ENCODE data around the gene ZNF148.

ZNF148 gene

GRCh38 chr3:125194061-125194848 is 180.9 kb downstream of the ZNF148 start:
- DNase-seq (ENCODE audit: extremely low read depth in 1 of 2, low read depth in 1 of 2), result no peak

DNA sequence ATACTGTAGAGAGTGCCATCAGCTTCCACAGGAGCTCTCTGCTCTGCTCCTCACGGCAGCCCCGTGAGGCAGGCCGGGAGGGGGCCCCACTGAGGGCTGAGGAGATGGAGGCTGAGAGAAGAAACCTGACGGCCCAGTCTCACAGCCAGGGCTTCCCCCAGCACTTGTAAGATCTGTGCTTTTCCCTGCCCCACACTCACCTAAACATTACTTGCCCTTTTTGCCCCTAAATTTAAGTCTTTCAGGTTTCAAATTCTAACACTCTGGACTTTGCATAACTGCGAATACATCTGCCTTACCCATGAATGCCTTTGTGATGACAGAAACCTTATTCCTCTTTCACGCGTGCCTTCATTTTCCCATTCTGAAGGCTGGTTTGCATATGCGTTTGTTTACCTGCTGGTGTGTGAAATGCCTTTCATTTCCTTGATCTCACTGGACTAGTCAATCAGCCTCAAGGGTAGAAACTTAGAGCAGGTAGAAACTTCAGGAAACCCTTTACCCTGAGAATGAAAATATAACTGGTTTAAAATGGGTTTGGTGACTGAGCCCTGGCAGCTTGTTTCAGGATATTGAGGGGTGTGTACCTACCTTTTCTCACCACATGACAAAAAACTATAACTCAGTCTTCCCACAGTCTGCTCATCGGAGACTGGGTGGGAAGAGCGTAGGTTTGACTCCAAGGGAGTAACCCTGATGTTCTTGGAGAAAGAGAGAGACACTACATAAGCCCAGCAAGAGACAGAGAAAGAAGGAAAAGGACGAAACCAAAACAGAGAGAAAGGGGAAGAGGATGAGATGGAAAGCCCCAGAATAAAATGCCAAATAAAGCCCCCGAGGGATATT is 182.7 kb downstream of the ZNF148 start:
- DNase-seq (ENCODE audit: extremely low read depth in 1 of 2, low read depth in 1 of 2), result no peak

DNA sequence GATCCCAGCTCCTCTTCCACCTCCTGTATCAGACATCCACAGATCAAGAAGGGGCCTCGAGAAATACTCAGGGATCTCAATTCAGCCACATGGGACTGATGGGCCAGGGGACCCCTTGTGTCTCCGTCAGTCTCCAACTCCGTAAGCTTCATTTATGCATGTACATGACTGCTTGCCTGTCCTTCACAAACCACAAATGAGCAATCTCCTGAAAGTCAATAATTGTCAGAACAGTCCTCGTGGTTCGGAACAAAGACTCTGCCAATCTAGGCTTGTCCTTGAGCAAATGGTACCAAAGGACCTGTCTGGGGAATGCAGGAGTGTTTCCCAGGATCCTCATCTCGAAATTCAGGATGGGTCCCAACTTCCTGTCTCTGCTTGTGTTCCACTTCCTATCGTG is 183.4 kb downstream of the ZNF148 start:
- no peak for DNase-seq (ENCODE audit: extremely low read depth in 1 of 2, low read depth in 1 of 2)

- DNase-seq (ENCODE audit: extremely low read depth in 1 of 2, low read depth in 1 of 2), result no peak
Measured at GRCh38 chr3:125191256-125191655, 183.9 kb downstream of the ZNF148 start.

GRCh38 chr3:125190786-125191185 is 184.3 kb downstream of the ZNF148 start:
- DNase-seq (ENCODE audit: extremely low read depth in 1 of 2, low read depth in 1 of 2), result no peak

GRCh38 chr3:125189378-125190165 is 185.6 kb downstream of the ZNF148 start:
- DNase-seq (ENCODE audit: extremely low read depth in 1 of 2, low read depth in 1 of 2), result no peak

GRCh38 chr3:125188955-125189354 is 186.2 kb downstream of the ZNF148 start:
- DNase-seq (ENCODE audit: extremely low read depth in 1 of 2, low read depth in 1 of 2), result no peak

- no peak for DNase-seq (ENCODE audit: extremely low read depth in 1 of 2, low read depth in 1 of 2)
Measured at GRCh38 chr3:125187599-125187910, 187.6 kb downstream of the ZNF148 start.

GRCh38 chr3:125186800-125187598 is 188.1 kb downstream of the ZNF148 start:
- no peak for DNase-seq (ENCODE audit: extremely low read depth in 1 of 2, low read depth in 1 of 2)

GRCh38 chr3:125186261-125186787 is 188.8 kb downstream of the ZNF148 start:
- DNase-seq (ENCODE audit: extremely low read depth in 1 of 2, low read depth in 1 of 2), result no peak

- DNase-seq (ENCODE audit: extremely low read depth in 1 of 2, low read depth in 1 of 2), result no peak
Measured at GRCh38 chr3:125185805-125186204, 189.3 kb downstream of the ZNF148 start.

GRCh38 chr3:125179884-125180240 is 195.3 kb downstream of the ZNF148 start:
- no peak for DNase-seq (ENCODE audit: extremely low read depth in 1 of 2, low read depth in 1 of 2)

GRCh38 chr3:125179143-125179883 is 195.8 kb downstream of the ZNF148 start:
- DNase-seq (ENCODE audit: extremely low read depth in 1 of 2, low read depth in 1 of 2), result no peak

GRCh38 chr3:125177746-125178145 is 197.4 kb downstream of the ZNF148 start:
- DNase-seq (ENCODE audit: extremely low read depth in 1 of 2, low read depth in 1 of 2), result no peak
